ENCODE results near the gene LSAMP.

LSAMP gene

GRCh38 chr3:115947325-115947724, 498.0 kb downstream of the LSAMP start:
- POLR2A ChIA-PET (ENCODE audit: low non-redundant PET): no interaction called here
- no peak for DNase-seq (ENCODE audit: low spot score)

GRCh38 chr3:115943579-115943978, 501.7 kb downstream of the LSAMP start:
- TF ChIP-seq CTCF (conservative IDR thresholded peaks at IDR 0.05; ENCODE audit: low read depth): no peak
- POLR2A ChIA-PET (ENCODE audit: low non-redundant PET): no interaction called here
- H3K27ac ChIP-seq: no peak overlapping the region
- CTCF ChIA-PET: interaction anchor here (0.5 kb wide), 1 partner anchor 12 kb away, joined by 3 read pairs; no protein-coding TSS in a partner anchor
- no peak for DNase-seq (ENCODE audit: low spot score)

More at GRCh38 chr3:115947325-115947724, 498.0 kb downstream of the LSAMP start:
- no peak for TF ChIP-seq CTCF (conservative IDR thresholded peaks at IDR 0.05; ENCODE audit: low read depth)
- CTCF ChIA-PET: no interaction called here
- H3K27ac ChIP-seq: no peak overlapping the region

GRCh38 chr3:115937054-115937453, 508.2 kb downstream of the LSAMP start:
- ChIA-PET CTCF (interaction anchor here (0.6 to 1.2 kb wide), 7 partner anchors 16 to 691 kb away, joined by 3 to 7 read pairs (median 4); no protein-coding TSS in a partner anchor), POLR2A (ENCODE audit: low non-redundant PET) (no interaction called here)
- DNase-seq (ENCODE audit: low spot score): peak; percentile 20
- H3K27ac ChIP-seq: no peak overlapping the region
- 0 out of 2 replicates have a peak, but pooled peaks have one; percentile 12 for TF ChIP-seq CTCF (conservative IDR thresholded peaks at IDR 0.05; ENCODE audit: low read depth)

- no peak for TF ChIP-seq CTCF (conservative IDR thresholded peaks at IDR 0.05; ENCODE audit: low read depth)
- no peak for DNase-seq (ENCODE audit: low spot score)
- CTCF ChIA-PET: no interaction called here
- no peak overlapping the region for H3K27ac ChIP-seq
- POLR2A ChIA-PET (ENCODE audit: low non-redundant PET): no interaction called here
Observed at GRCh38 chr3:115932807-115933206, 512.5 kb downstream of the LSAMP start.

- POLR2A ChIA-PET (ENCODE audit: low non-redundant PET): no interaction called here
- CTCF ChIA-PET: interaction anchor here (0.5 to 0.7 kb wide), 2 partner anchors 26 to 324 kb away, joined by 3 read pairs; no protein-coding TSS in a partner anchor
- DNase-seq (ENCODE audit: low spot score): no peak
- no peak overlapping the region for H3K27ac ChIP-seq
- no peak for TF ChIP-seq CTCF (conservative IDR thresholded peaks at IDR 0.05; ENCODE audit: low read depth)
Observed at GRCh38 chr3:115931581-115931980, 513.7 kb downstream of the LSAMP start.

GRCh38 chr3:115930922-115931321, 514.4 kb downstream of the LSAMP start:
- CTCF ChIA-PET: interaction anchor here (0.5 to 0.6 kb wide), 3 partner anchors 25 to 191 kb away, joined by 3 read pairs; no protein-coding TSS in a partner anchor
- no peak for TF ChIP-seq CTCF (conservative IDR thresholded peaks at IDR 0.05; ENCODE audit: low read depth)
- no peak overlapping the region for H3K27ac ChIP-seq
- no peak for DNase-seq (ENCODE audit: low spot score)
- POLR2A ChIA-PET (ENCODE audit: low non-redundant PET): no interaction called here
